ENCODE results near the gene TRIM24.

TRIM24 gene

DNA sequence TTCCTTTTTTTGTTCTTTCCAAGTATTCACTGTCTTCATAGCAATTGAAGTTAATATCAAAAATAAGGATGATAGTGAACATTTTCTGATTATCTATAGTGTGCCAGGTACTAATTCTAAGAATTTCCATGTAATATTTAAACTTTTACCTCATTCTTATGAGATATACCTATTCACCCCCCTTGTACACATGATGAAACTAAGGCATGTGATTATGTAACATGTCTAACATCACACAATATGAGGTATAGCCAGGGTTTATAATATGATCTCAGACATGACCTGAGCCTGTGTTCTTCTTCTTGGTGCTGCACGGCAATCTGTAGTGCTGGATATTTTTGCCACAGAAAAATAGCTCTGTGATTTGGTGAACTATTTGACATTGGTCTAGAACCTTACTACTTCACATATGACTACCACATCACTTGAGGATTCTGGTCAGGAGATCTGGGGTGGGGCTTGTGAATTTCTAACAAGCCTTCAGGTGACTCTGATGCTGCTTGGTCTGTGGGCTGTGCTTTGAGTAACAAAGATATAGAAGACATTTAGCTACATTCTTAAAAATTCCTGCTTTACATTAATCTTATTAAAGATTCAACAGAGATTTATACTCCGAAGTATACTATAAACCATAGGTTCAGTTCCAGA is 79.1 kb downstream of the TRIM24 start:
- no peak for DNase-seq

- DNase-seq, result no peak
These were observed 82.1 kb downstream of the TRIM24 start for GRCh38 chr7:138542183-138542582.

DNA sequence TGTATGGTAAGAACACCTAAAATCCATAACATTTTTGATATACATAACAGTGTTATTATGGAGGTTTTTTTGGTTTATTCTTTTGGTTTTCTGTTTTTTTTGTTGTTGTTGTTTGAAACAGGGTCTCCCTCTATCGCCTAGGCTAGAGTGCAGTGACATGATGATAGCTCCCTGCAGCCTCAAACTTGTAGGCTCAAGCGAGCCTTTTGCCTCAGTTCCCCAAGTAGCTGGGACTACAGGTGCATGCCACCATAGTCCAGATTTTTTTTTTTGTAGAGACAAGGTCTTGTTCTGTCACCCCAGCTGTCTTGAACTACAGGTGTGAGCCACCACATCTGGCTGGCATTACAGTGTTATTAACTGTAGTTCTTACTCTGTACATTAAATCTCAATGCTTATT is 83.7 kb downstream of the TRIM24 start:
- DNase-seq, result no peak

GRCh38 chr7:138545123-138545522 is 85.1 kb downstream of the TRIM24 start:
- no peak for DNase-seq

GRCh38 chr7:138546064-138546619 is 86.1 kb downstream of the TRIM24 start:
- no peak for DNase-seq

DNA sequence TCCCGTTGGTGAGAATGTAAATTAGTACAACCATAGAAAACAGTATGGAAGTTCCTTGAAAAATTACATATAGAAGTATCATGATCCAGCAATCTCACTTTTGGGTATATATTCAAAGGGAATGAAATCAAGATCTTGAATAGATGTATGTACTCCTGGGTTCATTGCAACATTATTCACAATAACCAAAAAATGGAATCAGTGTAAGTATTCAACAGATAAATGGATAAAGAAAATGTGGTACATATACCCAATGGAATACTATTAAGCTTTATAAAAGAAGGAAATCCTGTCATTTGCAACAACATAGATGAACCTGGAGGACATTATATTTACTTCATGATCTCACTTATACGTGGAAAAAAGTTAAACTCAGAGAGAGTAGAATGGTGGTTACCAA is 86.8 kb downstream of the TRIM24 start:
- DNase-seq, result no peak

DNA sequence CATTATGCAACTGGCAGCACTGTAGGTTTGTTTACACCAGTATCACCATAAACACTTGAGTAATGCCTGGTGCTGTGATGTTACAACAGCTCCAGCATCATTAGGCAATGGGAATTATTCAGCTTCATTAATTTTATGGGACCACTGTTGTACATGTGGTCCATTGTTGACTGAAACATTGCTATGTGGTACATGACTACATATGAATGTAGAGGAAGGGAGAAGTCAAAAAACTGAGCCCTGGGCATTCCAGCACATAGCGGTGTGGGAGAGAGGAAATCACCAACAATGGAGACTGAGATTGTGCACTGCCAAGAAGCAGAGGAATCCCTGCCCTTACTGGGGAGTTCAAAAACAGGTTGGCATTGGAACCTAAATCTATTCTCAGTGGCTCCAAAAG is 89.0 kb downstream of the TRIM24 start:
- DNase-seq, result peak in 2 of 4 experiments; percentile 18 to 25

DNA sequence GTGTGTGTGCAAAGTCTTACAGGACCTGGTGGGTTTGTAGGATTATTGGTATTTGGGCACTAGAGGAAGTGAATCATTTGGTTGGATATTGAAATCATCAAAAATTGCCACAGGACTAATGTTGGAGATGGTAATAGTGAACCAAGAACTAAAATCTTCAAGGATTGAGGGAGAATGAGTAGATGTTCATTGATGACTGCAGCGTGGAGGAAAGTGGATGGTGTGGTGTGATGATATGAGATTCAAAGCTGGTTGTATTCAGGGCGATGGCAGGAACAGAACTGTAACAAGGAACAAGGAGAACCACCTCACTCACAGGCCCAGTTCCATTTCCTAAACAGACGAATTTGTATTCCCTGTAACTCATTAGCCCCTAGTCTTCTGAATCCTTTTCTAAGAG is 90.3 kb downstream of the TRIM24 start:
- no peak for DNase-seq

- no peak for DNase-seq
These were observed 91.0 kb downstream of the TRIM24 start for GRCh38 chr7:138551102-138551501.

- DNase-seq, result no peak
These were observed 93.7 kb downstream of the TRIM24 start for GRCh38 chr7:138553805-138554204.

DNA sequence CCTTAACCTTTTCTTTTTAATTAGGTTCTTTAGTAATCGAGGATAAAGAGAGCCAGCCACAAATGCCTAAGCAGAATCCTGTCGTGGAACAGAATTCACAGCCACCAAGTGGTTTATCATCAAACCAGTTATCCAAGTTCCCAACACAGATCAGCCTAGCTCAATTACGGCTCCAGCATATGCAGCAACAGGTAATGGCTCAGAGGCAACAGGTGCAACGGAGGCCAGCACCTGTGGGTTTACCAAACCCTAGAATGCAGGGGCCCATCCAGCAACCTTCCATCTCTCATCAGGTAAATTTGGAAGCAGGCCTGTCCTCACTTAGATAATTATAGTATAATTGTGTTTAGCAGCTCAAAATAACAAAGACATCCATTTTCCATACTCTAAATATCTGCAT is 94.6 kb downstream of the TRIM24 start:
- no peak for DNase-seq

DNA sequence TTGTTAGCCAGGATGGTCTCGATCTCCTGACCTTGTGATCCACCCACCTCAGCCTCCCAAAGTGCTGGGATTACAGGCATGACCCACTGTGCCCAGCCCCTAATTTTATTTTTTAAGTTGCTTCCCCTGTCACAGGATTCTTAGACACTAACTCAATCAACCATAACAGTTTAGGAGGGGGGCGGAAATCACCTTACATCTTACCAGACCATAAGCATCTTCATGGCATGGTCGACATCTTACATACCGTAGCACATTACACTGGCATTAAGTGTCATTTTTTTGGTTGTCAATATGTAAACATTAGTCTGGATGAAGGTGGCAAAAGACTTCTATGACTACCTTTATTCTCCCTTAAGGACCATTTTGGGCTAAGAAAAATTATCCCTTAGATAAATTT is 95.6 kb downstream of the TRIM24 start:
- no peak for DNase-seq

GRCh38 chr7:138556771-138557484 is 96.9 kb downstream of the TRIM24 start:
- DNase-seq, result peak in 1 of 4 experiments; percentile 18

GRCh38 chr7:138559448-138559847 is 99.4 kb downstream of the TRIM24 start:
- no peak for DNase-seq

DNA sequence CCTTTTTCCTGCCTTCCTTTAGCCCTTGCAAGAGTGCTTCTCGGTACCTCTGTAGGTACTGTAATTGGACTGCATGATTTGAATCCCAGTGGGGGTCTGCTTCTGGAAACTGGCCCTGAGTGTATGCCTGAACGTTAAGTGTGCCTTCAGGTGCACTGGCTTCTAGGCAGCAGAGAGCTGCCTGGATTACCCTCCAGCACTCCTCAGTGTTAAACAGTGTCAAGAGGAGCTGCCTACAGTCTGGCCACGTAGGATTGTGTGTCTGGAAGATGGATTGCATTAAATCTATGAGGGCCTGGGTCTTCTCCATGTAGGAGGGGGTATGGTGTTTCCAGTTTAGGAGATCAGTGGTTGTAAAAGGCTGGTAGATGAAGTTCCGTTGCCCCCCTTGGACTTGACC is 103.7 kb downstream of the TRIM24 start:
- DNase-seq, result no peak

GRCh38 chr7:138564365-138564764 is 104.3 kb downstream of the TRIM24 start:
- DNase-seq, result no peak

DNA sequence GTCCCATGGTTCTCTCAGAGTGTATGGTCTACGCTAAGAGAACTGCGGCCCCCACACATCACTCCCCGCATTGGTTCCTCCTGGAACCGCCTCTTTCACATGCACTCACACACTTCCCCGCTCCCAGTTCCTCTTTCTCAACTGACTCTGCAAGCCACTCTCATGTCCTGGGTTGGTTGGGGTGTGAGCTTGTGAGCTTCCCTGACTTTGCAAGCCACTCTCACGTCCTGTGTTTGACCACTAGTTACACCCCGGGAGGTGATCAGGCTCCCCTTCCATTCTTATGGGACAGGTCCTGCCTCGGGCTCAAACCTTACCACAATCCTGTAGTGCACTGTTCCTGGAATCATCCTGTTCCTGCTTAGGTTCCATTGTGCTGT is 105.0 kb downstream of the TRIM24 start:
- peak; percentile 21 to 54 (median 42) for DNase-seq

GRCh38 chr7:138565451-138566114 is 105.5 kb downstream of the TRIM24 start:
- peak; percentile 44 to 83 (median 70) for DNase-seq

- DNase-seq, result no peak
These were observed 108.6 kb downstream of the TRIM24 start for GRCh38 chr7:138568655-138569054.

DNA sequence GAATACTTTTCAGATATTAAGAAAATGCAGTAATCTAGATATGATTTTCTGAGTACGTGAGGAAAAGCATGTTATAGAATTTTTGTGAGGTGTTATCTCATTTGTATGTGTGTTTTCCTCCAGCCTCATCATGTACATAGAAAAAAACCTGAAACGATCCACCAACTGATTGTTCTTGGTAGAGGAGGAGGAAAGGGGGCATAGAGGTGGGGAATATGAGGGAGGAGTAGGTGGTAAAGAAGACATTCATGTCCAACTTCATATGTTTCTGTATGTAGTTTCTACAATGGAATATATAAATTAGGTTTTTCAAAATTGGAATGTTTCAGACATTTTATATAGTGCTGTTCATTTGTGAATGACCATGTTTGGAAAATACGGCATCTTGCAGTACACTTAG is 109.4 kb downstream of the TRIM24 start:
- no peak for DNase-seq

DNA sequence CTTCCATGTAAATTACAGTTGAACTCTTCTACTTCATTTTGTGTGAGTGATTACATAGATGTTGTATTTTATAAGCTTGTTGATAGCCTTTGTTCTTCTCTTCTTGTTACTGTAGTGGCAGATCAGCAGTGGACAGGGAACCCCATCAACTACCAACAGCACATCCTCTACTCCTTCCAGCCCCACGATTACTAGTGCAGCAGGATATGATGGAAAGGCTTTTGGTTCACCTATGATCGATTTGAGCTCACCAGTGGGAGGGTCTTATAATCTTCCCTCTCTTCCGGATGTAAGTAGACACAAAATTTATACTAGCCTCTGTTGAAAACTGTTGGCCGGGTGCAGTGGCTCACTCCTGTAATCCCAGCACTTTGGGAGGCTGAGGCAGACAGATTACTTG is 110.7 kb downstream of the TRIM24 start:
- no peak for DNase-seq

GRCh38 chr7:138573741-138574140 is 113.7 kb downstream of the TRIM24 start:
- DNase-seq, result no peak

GRCh38 chr7:138575897-138576428 is 115.9 kb downstream of the TRIM24 start:
- no peak for DNase-seq

All from suppressor macrophage (primary cell).